ENCODE measurements around the gene DNM1. TPM values are rescaled to one million over a fixed set of nuclear protein-coding genes. Genes with fewer than 3 reads are reported as not detected.

DNM1 gene
- total RNA-seq, 2 experiments from 2014 or later: 0.35 to 1.8 TPM

DNA sequence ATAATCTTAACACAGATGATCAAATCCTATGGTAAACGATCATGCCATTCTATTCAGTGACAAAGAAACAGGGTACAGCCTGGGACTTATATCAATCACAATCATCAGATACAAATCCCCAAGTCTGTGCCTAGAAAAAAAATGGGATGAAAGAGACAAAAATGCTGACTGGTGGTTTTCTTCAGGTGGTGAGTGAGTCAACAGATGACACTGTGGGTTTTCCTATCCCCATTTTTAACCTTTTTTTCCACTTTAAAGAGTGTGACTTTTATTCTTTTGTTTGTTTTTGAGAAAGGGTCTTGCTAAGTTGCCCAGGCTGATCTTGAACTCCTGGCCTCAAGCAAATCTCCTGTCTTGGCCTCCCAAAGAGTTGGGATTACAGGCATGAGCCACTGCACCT lies 15.0 kb upstream of the DNM1 start:
- Histone ChIP-seq H2AFZ (ENCODE audit: low read length) (no peak overlapping the region), H3K36me3 (ENCODE audit: insufficient read depth, low read length) (peaks cover 44% of the 10 kb centered on the region), H3K4me1 (ENCODE audit: insufficient read depth, low read length, poor library complexity, severe bottlenecking) (peaks cover 21% of the 10 kb centered on the region), H3K27ac (ENCODE audit: low read depth, low read length, poor library complexity, severe bottlenecking) (no peak overlapping the region), H3K9me3 (ENCODE audit: low read length) (no peaks in the 10 kb centered on the region), H3K4me3 (ENCODE audit: low read depth, low read length, poor library complexity, severe bottlenecking) (no peak overlapping the region), H3K79me2 (ENCODE audit: insufficient read depth, low read depth, low read length) (no peaks in the 10 kb centered on the region), H3K9me2 (ENCODE audit: insufficient read depth, low read length) (no peaks in the 10 kb centered on the region), H4K20me1 (ENCODE audit: insufficient read depth, low read length) (no peaks in the 10 kb centered on the region), H3K4me2 (ENCODE audit: low read length) (no peak overlapping the region)
- ChIA-PET CTCF (ENCODE audit: unreplicated experiment) (no interaction called here), POLR2A (interaction anchor here (0.6 to 0.8 kb wide), 2 partner anchors 50 to 630 kb away, joined by 3 read pairs; partner anchors contain the start of gene ENDOG)
- intact Hi-C loops (cut with micrococcal nuclease; ENCODE audit: unreplicated experiment): no loop called here
- no peak for TF ChIP-seq EZH2phosphoT487 (IDR thresholded peaks at IDR 0.05; ENCODE audit: borderline replicate concordance, low read depth, low read length)
- TF ChIP-seq CTCF (conservative IDR thresholded peaks at IDR 0.05; ENCODE audit: low read length): no peak
- DNase-seq (ENCODE audit: low spot score): no peak
- no TSS peak for BruUV-seq (replicated peaks)

DNA sequence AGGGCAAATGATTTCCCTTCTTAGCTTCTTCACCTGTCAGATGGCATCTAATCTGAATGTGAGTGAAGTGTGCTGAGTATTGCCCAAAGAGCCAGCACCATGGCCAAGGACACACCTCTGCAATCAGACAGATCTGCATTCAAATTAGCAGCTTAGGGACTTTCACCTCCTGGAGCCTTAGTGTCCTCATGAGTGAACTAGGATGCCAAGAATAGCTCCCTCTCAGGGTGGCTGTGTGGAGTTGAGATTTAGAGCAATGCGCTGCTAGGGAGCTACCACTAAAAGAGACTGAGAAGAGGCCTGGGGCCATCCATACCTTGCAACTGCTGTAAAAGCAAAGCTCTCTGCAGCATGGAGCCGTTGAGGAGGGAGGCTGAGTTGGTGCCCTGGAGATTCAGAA lies 13.2 kb upstream of the DNM1 start:
- peak overlapping the region; percentile 74 for H3K4me2 ChIP-seq (ENCODE audit: low read length)
- DNase-seq (ENCODE audit: low spot score): peak; percentile 47
- intact Hi-C loops (cut with micrococcal nuclease; ENCODE audit: unreplicated experiment): loop anchor here (5.0 kb wide), 1 partner anchor 63 kb away; the partner anchor contains the start of gene PTGES2
- no peaks in the 10 kb centered on the region for H3K79me2 ChIP-seq (ENCODE audit: insufficient read depth, low read depth, low read length)
- BruUV-seq (replicated peaks): no TSS peak
- peak overlapping the region; percentile 73 for H3K4me3 ChIP-seq (ENCODE audit: low read depth, low read length, poor library complexity, severe bottlenecking)
- TF ChIP-seq EZH2phosphoT487 (IDR thresholded peaks at IDR 0.05; ENCODE audit: borderline replicate concordance, low read depth, low read length): no peak
- TF ChIP-seq CTCF (conservative IDR thresholded peaks at IDR 0.05; ENCODE audit: low read length): no peak
- ChIA-PET POLR2A (interaction anchor here (0.8 to 0.9 kb wide), 2 partner anchors 9 to 10 kb away, joined by 3 to 5 read pairs; no protein-coding TSS in a partner anchor), CTCF (ENCODE audit: unreplicated experiment) (interaction anchor here (0.5 kb wide), 1 partner anchor 53 kb away, joined by 3 read pairs; no protein-coding TSS in a partner anchor)
- H2AFZ ChIP-seq (ENCODE audit: low read length): no peak overlapping the region
- H3K9me2 ChIP-seq (ENCODE audit: insufficient read depth, low read length): no peaks in the 10 kb centered on the region
- peaks cover 34% of the 10 kb centered on the region for H3K36me3 ChIP-seq (ENCODE audit: insufficient read depth, low read length)
- peak overlapping the region; percentile 17 for H3K27ac ChIP-seq (ENCODE audit: low read depth, low read length, poor library complexity, severe bottlenecking)
- H3K9me3 ChIP-seq (ENCODE audit: low read length): no peaks in the 10 kb centered on the region
- no peaks in the 10 kb centered on the region for H4K20me1 ChIP-seq (ENCODE audit: insufficient read depth, low read length)
- H3K4me1 ChIP-seq (ENCODE audit: insufficient read depth, low read length, poor library complexity, severe bottlenecking): peaks cover 21% of the 10 kb centered on the region
